ENCODE measurements around the gene TUBB6.

TUBB6 gene

GRCh38 chr18:12372406-12372805, 64.4 kb downstream of the TUBB6 start:
- TF ChIP-seq CTCF (IDR thresholded peaks at IDR 0.05; ENCODE audit: low read length, missing control alignments), result no peak
- no peak for DNase-seq (ENCODE audit: low read depth)
- no peak overlapping the region for H3K4me3 ChIP-seq (replicated peaks; ENCODE audit: low read depth, low read length)

- H3K4me3 ChIP-seq (replicated peaks; ENCODE audit: low read depth, low read length), result no peak overlapping the region
- no peak for TF ChIP-seq CTCF (IDR thresholded peaks at IDR 0.05; ENCODE audit: low read length, missing control alignments)
- DNase-seq (ENCODE audit: low read depth), result peak; percentile 34
Observed at GRCh38 chr18:12373116-12373770, 65.2 kb downstream of the TUBB6 start.

- no peak for TF ChIP-seq CTCF (IDR thresholded peaks at IDR 0.05; ENCODE audit: low read length, missing control alignments)
- H3K4me3 ChIP-seq (replicated peaks; ENCODE audit: low read depth, low read length), result no peak overlapping the region
- no peak for DNase-seq (ENCODE audit: low read depth)
Observed at GRCh38 chr18:12373771-12374116, 65.7 kb downstream of the TUBB6 start.

- no peak for TF ChIP-seq CTCF (IDR thresholded peaks at IDR 0.05; ENCODE audit: low read length, missing control alignments)
- no peak overlapping the region for H3K4me3 ChIP-seq (replicated peaks; ENCODE audit: low read depth, low read length)
- no peak for DNase-seq (ENCODE audit: low read depth)
Observed at GRCh38 chr18:12374401-12374800, 66.4 kb downstream of the TUBB6 start.
